Measurements from ENCODE around the gene MBTPS1. TPM values are rescaled to one million over a fixed set of nuclear protein-coding genes. Genes with fewer than 3 reads are reported as not detected.

MBTPS1 gene
- total and polyA plus RNA-seq, 4 donors = 45.5 to 130 (median 68.0) TPM

DNA sequence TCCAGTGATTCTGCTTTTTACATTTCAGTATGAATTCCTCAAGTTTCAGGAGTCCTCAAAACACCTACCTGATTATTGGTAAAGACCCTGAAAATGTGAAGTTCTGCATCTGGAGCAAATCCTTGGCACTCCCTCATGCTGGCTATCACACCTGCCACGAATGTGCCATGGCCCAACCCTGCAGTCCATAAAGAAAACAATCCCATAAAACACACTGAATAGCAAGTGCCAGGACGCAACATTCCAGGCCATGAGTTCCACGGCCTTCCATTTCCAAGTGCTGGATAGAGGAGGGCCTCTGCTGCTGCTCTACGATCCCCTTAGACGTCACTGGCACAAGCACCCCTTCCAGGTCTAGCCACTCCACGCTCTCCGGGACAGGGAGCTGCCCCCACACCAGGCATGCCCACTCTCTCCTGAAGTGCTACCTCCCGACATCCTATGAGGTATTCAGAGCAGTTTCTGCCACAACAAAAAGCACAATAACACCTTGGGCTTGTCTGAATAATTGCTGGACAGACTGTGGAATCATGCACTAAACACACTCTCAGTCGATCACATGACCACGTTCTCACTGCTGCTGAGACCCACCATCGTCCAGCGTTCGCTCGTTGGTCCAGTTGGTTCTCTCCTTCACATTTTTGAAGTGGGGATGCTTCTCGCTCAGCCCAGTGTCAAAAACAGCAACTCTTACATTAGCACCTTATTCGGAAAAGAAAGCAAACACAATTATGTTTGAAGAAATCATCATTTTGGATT is 23.4 kb downstream of the MBTPS1 start:
- Histone ChIP-seq H3K4me3 (no peak overlapping the region), H3K9ac (ENCODE audit: insufficient read depth in 1 of 2, low read length in 2 of 2) (peak overlapping the region in 1 of 2 donors; percentile 23), H3K27ac (ENCODE audit: low read depth in 1 of 2, low read length in 1 of 2) (no peak overlapping the region), H3K4me1 (ENCODE audit: control insufficient read depth in 5 of 5, insufficient read depth in 5 of 5, low read length in 5 of 5) (peaks cover 0 to 4% (median 0%) of the 10 kb centered on the region in 5 donors), H3K27me3 (ENCODE audit: control insufficient read depth in 3 of 3, insufficient read depth in 3 of 3, low read length in 2 of 3) (no peaks in the 10 kb centered on the region), H3K36me3 (ENCODE audit: control insufficient read depth in 4 of 4, insufficient read depth in 4 of 4, low read length in 4 of 4) (peaks cover 28 to 57% (median 41%) of the 10 kb centered on the region in 4 donors), H3K9me3 (ENCODE audit: control insufficient read depth in 4 of 4, insufficient read depth in 3 of 4, low read length in 3 of 4) (no peaks in the 10 kb centered on the region)
- 92 to 95% methylated on average over 16 of the region's 16 CpGs for WGBS, 2 donors
- no peak for DNase-seq
- ATAC-seq (ENCODE audit: insufficient read depth, low FRiP score) = no peak
- TF ChIP-seq, protein P1, sequence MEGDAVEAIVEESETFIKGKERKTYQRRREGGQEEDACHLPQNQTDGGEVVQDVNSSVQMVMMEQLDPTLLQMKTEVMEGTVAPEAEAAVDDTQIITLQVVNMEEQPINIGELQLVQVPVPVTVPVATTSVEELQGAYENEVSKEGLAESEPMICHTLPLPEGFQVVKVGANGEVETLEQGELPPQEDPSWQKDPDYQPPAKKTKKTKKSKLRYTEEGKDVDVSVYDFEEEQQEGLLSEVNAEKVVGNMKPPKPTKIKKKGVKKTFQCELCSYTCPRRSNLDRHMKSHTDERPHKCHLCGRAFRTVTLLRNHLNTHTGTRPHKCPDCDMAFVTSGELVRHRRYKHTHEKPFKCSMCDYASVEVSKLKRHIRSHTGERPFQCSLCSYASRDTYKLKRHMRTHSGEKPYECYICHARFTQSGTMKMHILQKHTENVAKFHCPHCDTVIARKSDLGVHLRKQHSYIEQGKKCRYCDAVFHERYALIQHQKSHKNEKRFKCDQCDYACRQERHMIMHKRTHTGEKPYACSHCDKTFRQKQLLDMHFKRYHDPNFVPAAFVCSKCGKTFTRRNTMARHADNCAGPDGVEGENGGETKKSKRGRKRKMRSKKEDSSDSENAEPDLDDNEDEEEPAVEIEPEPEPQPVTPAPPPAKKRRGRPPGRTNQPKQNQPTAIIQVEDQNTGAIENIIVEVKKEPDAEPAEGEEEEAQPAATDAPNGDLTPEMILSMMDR (IDR thresholded peaks at IDR 0.05; ENCODE audit: control extremely low read depth, extremely low read depth) = no peak

DNA sequence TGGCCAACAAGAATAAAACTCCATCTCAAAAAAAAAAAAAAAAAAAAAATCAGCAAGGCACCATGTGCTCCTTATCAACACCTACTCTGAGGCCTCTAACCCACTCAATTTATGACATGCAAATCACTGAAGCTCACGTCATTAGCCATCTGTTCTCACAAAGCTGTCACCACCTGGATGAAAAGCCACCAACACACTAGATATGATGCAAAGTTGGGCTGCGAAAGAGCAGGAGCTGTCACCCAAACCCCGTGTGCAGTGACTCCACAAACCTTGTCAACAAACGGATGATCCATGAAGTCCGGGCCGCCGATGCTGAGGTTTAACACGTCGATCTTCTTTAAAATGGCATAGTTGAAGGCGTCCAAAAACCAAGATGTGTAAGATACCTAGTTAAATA is 25.3 kb downstream of the MBTPS1 start:
- no peak overlapping the region for H3K27ac ChIP-seq (ENCODE audit: low read depth in 1 of 2, low read length in 1 of 2)
- no peaks in the 10 kb centered on the region for H3K27me3 ChIP-seq (ENCODE audit: control insufficient read depth in 3 of 3, insufficient read depth in 3 of 3, low read length in 2 of 3)
- no peak for DNase-seq
- peaks cover 0 to 4% (median 0%) of the 10 kb centered on the region in 5 donors for H3K4me1 ChIP-seq (ENCODE audit: control insufficient read depth in 5 of 5, insufficient read depth in 5 of 5, low read length in 5 of 5)
- WGBS, 2 donors = 92 to 93% methylated on average over 10 of the region's 10 CpGs
- H3K36me3 ChIP-seq (ENCODE audit: control insufficient read depth in 4 of 4, insufficient read depth in 4 of 4, low read length in 4 of 4) = peaks cover 29 to 60% (median 47%) of the 10 kb centered on the region in 4 donors
- H3K9me3 ChIP-seq (ENCODE audit: control insufficient read depth in 4 of 4, insufficient read depth in 3 of 4, low read length in 3 of 4) = no peaks in the 10 kb centered on the region
- H3K9ac ChIP-seq (ENCODE audit: insufficient read depth in 1 of 2, low read length in 2 of 2) = no peak overlapping the region
- TF ChIP-seq, protein P1 (IDR thresholded peaks at IDR 0.05; ENCODE audit: control extremely low read depth, extremely low read depth) = no peak
- no peak for ATAC-seq (ENCODE audit: insufficient read depth, low FRiP score)
- no peak overlapping the region for H3K4me3 ChIP-seq

DNA sequence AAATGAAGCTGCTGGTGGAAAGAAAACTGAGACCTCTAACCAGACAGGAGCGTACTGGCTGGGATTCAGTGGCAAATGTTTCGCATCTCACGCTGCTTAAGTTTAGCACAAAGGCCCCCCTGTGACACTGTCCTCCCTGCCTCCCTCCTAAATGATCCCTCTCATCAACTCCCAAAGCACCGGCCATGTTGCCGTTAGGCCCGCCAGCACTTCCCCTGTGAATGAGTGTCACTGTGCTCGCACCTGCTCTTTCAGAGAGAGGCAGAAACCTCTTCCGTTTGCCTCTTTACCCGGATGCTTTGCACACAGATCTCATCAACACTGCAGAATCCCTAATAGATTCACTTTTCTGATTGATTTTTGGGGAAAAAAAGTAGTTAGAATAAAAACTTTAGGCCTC is 26.5 kb downstream of the MBTPS1 start:
- Histone ChIP-seq H3K27ac (ENCODE audit: low read depth in 1 of 2, low read length in 1 of 2) (no peak overlapping the region), H3K9me3 (ENCODE audit: control insufficient read depth in 4 of 4, insufficient read depth in 3 of 4, low read length in 3 of 4) (no peaks in the 10 kb centered on the region), H3K4me3 (no peak overlapping the region), H3K36me3 (ENCODE audit: control insufficient read depth in 4 of 4, insufficient read depth in 4 of 4, low read length in 4 of 4) (peaks cover 26 to 61% (median 45%) of the 10 kb centered on the region in 4 donors), H3K27me3 (ENCODE audit: control insufficient read depth in 3 of 3, insufficient read depth in 3 of 3, low read length in 2 of 3) (no peaks in the 10 kb centered on the region), H3K9ac (ENCODE audit: insufficient read depth in 1 of 2, low read length in 2 of 2) (no peak overlapping the region), H3K4me1 (ENCODE audit: control insufficient read depth in 5 of 5, insufficient read depth in 5 of 5, low read length in 5 of 5) (peaks cover 0 to under 1% (median 0%) of the 10 kb centered on the region in 5 donors)
- TF ChIP-seq, protein P1 (IDR thresholded peaks at IDR 0.05; ENCODE audit: control extremely low read depth, extremely low read depth) = no peak
- no peak for DNase-seq
- 90 to 91% methylated on average over 9 of the region's 9 CpGs for WGBS, 2 donors
- no peak for ATAC-seq (ENCODE audit: insufficient read depth, low FRiP score)

All from lung (tissue), 12 donors.